H9 (cell line): ENCODE measurements around the gene PEX5. TPM values are rescaled to one million over a fixed set of nuclear protein-coding genes. Genes with fewer than 3 reads are reported as not detected.

ENCODE experiments used
- DNase-seq: peaks from one replicate; pipeline ENCODE4 v3.0.0-alpha.2; 2017
- H2AFZ ChIP-seq: one replicate; pipeline ENCODE4 v1.6.1; 2013; ENCODE audit warnings: mild to moderate bottlenecking, low read length, control low read depth, moderate library complexity
- H2AK5ac ChIP-seq: 2 replicates; pipeline ENCODE4 v1.6.1; 2013; ENCODE audit warnings: low read length, control low read depth, mixed read lengths; ENCODE audit not compliant: insufficient read length
- H2BK120ac ChIP-seq: one replicate; pipeline ENCODE4 v1.6.1; 2013; ENCODE audit warnings: low read depth, mild to moderate bottlenecking, low read length, control low read depth, inconsistent platforms; ENCODE audit not compliant: poor library complexity, severe bottlenecking
- H2BK12ac ChIP-seq: 2 replicates; pipeline ENCODE4 v1.6.1; 2013; ENCODE audit warnings: low read length, control low read depth, mixed read lengths, low read depth; ENCODE audit not compliant: insufficient read length
- H2BK15ac ChIP-seq: 2 replicates; pipeline ENCODE4 v1.6.1; 2013; ENCODE audit warnings: low read depth, low read length, control low read depth
- H2BK20ac ChIP-seq: one replicate; pipeline ENCODE4 v1.6.1; 2013; ENCODE audit warnings: low read depth, mild to moderate bottlenecking, low read length, control low read depth, inconsistent platforms; ENCODE audit not compliant: poor library complexity, severe bottlenecking
- H2BK5ac ChIP-seq: 2 replicates; pipeline ENCODE4 v1.6.1; 2013; ENCODE audit warnings: low read length, control low read depth, mixed read lengths; ENCODE audit not compliant: insufficient read length
- H3K14ac ChIP-seq: 2 replicates; pipeline ENCODE4 v1.6.1; 2013; ENCODE audit warnings: low read length, control low read depth; ENCODE audit not compliant: insufficient read depth
- H3K18ac ChIP-seq: 2 replicates; pipeline ENCODE4 v1.6.1; 2013; ENCODE audit warnings: low read depth, mild to moderate bottlenecking, mixed read lengths, low read length, control low read depth; ENCODE audit not compliant: insufficient read length
- H3K23ac ChIP-seq: 2 replicates; pipeline ENCODE4 v1.6.1; 2013; ENCODE audit warnings: low read length, control low read depth, mixed read lengths, low read depth; ENCODE audit not compliant: insufficient read length
- H3K23me2 ChIP-seq: 2 replicates; pipeline ENCODE4 v1.6.1; 2013; ENCODE audit warnings: low read depth, mild to moderate bottlenecking, mixed read lengths, low read length, control low read depth; ENCODE audit not compliant: insufficient read length, poor library complexity, severe bottlenecking
- H3K27ac ChIP-seq: 2 replicates; pipeline ENCODE4 v1.5.1; 2013; ENCODE audit warnings: low read length, control low read depth, mixed read lengths, low read depth; ENCODE audit not compliant: insufficient read length
- H3K27me3 ChIP-seq: 2 replicates; pipeline ENCODE4 v1.6.1; 2013; ENCODE audit warnings: low read length, control low read depth, inconsistent platforms; ENCODE audit not compliant: insufficient read depth
- H3K4ac ChIP-seq: 2 replicates; pipeline ENCODE4 v1.6.1; 2013; ENCODE audit warnings: low read depth, mild to moderate bottlenecking, control low read depth, inconsistent platforms, low read length, moderate library complexity
- H3K4me1 ChIP-seq: 2 replicates; pipeline ENCODE4 v1.6.1; 2013; ENCODE audit warnings: low read length, control low read depth, inconsistent platforms; ENCODE audit not compliant: insufficient read depth
- H3K4me2 ChIP-seq: 2 replicates; pipeline ENCODE4 v1.6.1; 2013; ENCODE audit warnings: low read length, control low read depth, mixed read lengths; ENCODE audit not compliant: insufficient read length, insufficient read depth
- H3K56ac ChIP-seq: 2 replicates; pipeline ENCODE4 v1.6.1; 2013; ENCODE audit warnings: low read depth, mild to moderate bottlenecking, mixed read lengths, low read length, control low read depth; ENCODE audit not compliant: insufficient read length
- H3K79me1 ChIP-seq: 2 replicates; pipeline ENCODE4 v1.6.1; 2013; ENCODE audit warnings: low read depth, mild to moderate bottlenecking, moderate library complexity, low read length, control low read depth, inconsistent platforms; ENCODE audit not compliant: insufficient read depth, poor library complexity, severe bottlenecking
- H3K79me2 ChIP-seq: 2 replicates; pipeline ENCODE4 v1.6.1; 2013; ENCODE audit warnings: low read length, control low read depth, inconsistent platforms; ENCODE audit not compliant: insufficient read depth
- H3K9ac ChIP-seq: 2 replicates; pipeline ENCODE4 v1.6.1; 2013; ENCODE audit warnings: low read length, control low read depth, mixed read lengths; ENCODE audit not compliant: insufficient read length; ENCODE audit errors: extremely low read depth
- H3K9me3 ChIP-seq: one replicate; pipeline ENCODE4 v1.6.1; 2013; ENCODE audit warnings: low read depth, low read length, inconsistent platforms; ENCODE audit not compliant: control insufficient read depth
- H3T11ph ChIP-seq: one replicate; pipeline ENCODE4 v1.6.1; 2013; ENCODE audit warnings: mild to moderate bottlenecking, low read length, control low read depth, inconsistent platforms
- H4K20me1 ChIP-seq: one replicate; pipeline ENCODE4 v1.6.1; 2013; ENCODE audit not compliant: control insufficient read depth, insufficient read length, insufficient read depth
- H4K5ac ChIP-seq: 2 replicates; pipeline ENCODE4 v1.6.1; 2013; ENCODE audit warnings: low read depth, mild to moderate bottlenecking, mixed read lengths, low read length, control low read depth; ENCODE audit not compliant: insufficient read length
- H4K8ac ChIP-seq: replicated peaks from 2 replicates; pipeline ENCODE4 v1.6.1; 2013; ENCODE audit warnings: low read length, control low read depth, mixed read lengths, low read depth; ENCODE audit not compliant: insufficient read length
- H4K91ac ChIP-seq: 2 replicates; pipeline ENCODE4 v1.6.1; 2013; ENCODE audit warnings: low read depth, mild to moderate bottlenecking, moderate library complexity, mixed read lengths, low read length, control low read depth; ENCODE audit not compliant: insufficient read length
- H3K27ac Mint-ChIP-seq, 3 experiments: 2 replicates in 2 of 3; 3 replicates in 1 of 3; pipeline ENCODE4 v1.8.0; 2020 to 2021; ENCODE audit warnings: mixed read lengths in 3 of 3, mild to moderate bottlenecking in 1 of 3, moderate library complexity in 1 of 3
- H3K27me3 Mint-ChIP-seq: 2 replicates; pipeline ENCODE4 v1.8.0; 2021; ENCODE audit warnings: low read depth, mild to moderate bottlenecking, moderate library complexity, mixed read lengths
- H3K36me3 Mint-ChIP-seq, 3 experiments: 2 replicates in 2 of 3; 3 replicates in 1 of 3; pipeline ENCODE4 v1.8.0; 2020 to 2021; ENCODE audit warnings: low read depth in 3 of 3, mixed read lengths in 3 of 3; ENCODE audit not compliant: insufficient read depth in 1 of 3
- H3K4me1 Mint-ChIP-seq, 2 experiments: 2 replicates each; pipeline ENCODE4 v1.8.0; 2020; ENCODE audit warnings: mixed read lengths in 2 of 2
- H3K4me3 Mint-ChIP-seq, 2 experiments: 2 replicates in 1 of 2; 3 replicates in 1 of 2; pipeline ENCODE4 v1.8.0; 2020 to 2021; ENCODE audit warnings: mild to moderate bottlenecking in 2 of 2, mixed read lengths in 2 of 2, moderate library complexity in 1 of 2
- H3K9me3 Mint-ChIP-seq, 2 experiments: 2 replicates in 1 of 2; 3 replicates in 1 of 2; pipeline ENCODE4 v1.8.0; 2020; ENCODE audit warnings: mild to moderate bottlenecking in 2 of 2, mixed read lengths in 2 of 2, moderate library complexity in 1 of 2
- CTCF ChIP-seq: fragments of 200-600 bp; sonication (generic); conservative IDR thresholded peaks from 3 replicates; pipeline ENCODE4 v1.8.0; 2021; ENCODE audit warnings: antibody characterized with exemption, mild to moderate bottlenecking
- WGBS: extraction: QIAGEN DNeasy Blood & Tissue Kit; methylation state at CpG from one replicate; pipeline ENCODE4 v1.1.7; 2013; ENCODE audit warnings: missing lambda C conversion rate, low lambda C conversion rate, mixed read lengths; ENCODE audit not compliant: insufficient read length; ENCODE audit errors: extremely low coverage; 5-methylcytosine and 5-hydroxymethylcytosine counted together
- total RNA-seq: library from RNA; stranded (reverse); gene quantifications from 2 replicates; pipeline ENCODE4 v1.2.1, GENCODE V29; 2021

Gene PEX5
- total RNA-seq, 1 experiment from 2014 or later = 40.5 TPM

DNA sequence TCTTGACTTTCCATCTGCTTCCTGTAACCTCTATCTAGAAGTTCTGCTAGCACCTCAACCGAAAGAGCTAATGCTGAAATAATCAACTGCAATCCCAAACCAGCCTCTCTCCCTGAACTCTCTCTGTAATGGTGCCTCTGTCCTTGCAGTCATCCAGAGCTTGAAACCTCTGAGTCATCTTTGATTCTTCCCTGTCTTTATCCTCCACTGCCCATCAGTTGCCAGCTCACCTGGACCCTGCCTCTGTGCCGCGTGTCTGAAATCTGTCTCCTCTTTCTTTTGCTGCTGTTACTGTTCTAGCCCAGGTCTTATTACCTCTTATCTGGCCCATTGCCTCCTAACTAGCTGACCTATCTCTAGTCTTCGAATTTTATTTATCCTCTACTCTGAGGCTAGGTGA lies 43.8 kb upstream of the PEX5 start:
- Histone ChIP-seq H2AK5ac (no peak overlapping the region), H3K4ac (no peak overlapping the region), H3K9ac (no peak overlapping the region), H3K27ac (no peak overlapping the region), H3T11ph (no peak overlapping the region), H2BK15ac (no peak overlapping the region), H3K9me3 (no peaks in the 10 kb centered on the region), H3K18ac (no peak overlapping the region), H4K8ac (no peak overlapping the region), H3K4me1 (no peaks in the 10 kb centered on the region), H3K23me2 (no peaks in the 10 kb centered on the region), H3K79me2 (no peaks in the 10 kb centered on the region), H3K23ac (no peak overlapping the region), H3K4me2 (no peak overlapping the region), H2BK12ac (no peak overlapping the region), H2BK5ac (no peak overlapping the region), H2AFZ (no peak overlapping the region), H2BK20ac (no peak overlapping the region), H3K56ac (no peak overlapping the region), H2BK120ac (no peak overlapping the region), H4K20me1 (no peaks in the 10 kb centered on the region), H3K27me3 (no peaks in the 10 kb centered on the region), H3K14ac (no peak overlapping the region), H4K5ac (no peak overlapping the region), H4K91ac (no peak overlapping the region), H3K79me1 (no peaks in the 10 kb centered on the region)
- Mint-ChIP-seq H3K9me3 (no peaks in the 10 kb centered on the region), H3K27me3 (no peaks in the 10 kb centered on the region; the same call in 1 of the 2 replicates), H3K27ac (0 out of 7 replicates have a peak overlapping the region, but pooled peaks of 2 of the 3 experiments have one; percentile 3 to 6), H3K36me3 (peaks cover 6 to 54% (median 40%) of the 10 kb centered on the region in 3 experiments), H3K4me1 (no peaks in the 10 kb centered on the region), H3K4me3 (no peak overlapping the region)
- no CpG with 5 or more reads among the region's 4 CpGs for WGBS
- TF ChIP-seq CTCF = no peak
- no peak for DNase-seq
